Ascending aorta (tissue), 2 donors: ENCODE results near the gene PROK2. TPM values are rescaled to one million over a fixed set of nuclear protein-coding genes. Genes with fewer than 3 reads are reported as not detected.

ENCODE experiments used
- DNase-seq, 2 donors: peaks; one replicate each; pipeline ENCODE4 v3.0.0-alpha.2; 2019; ENCODE audit warnings: low spot score in 2 of 2
- H3K27ac ChIP-seq, 2 donors: fragments of 200-600 bp; sonication (generic); one replicate each; pipeline ENCODE4 v1.5.1; 2016 to 2017; ENCODE audit warnings: mild to moderate bottlenecking in 1 of 2
- H3K27me3 ChIP-seq: fragments of 200-600 bp; sonication (generic); one replicate; pipeline ENCODE4 v1.5.1; 2017
- H3K36me3 ChIP-seq, 2 donors: fragments of 200-600 bp; sonication (generic); one replicate each; pipeline ENCODE4 v1.5.1; 2016
- H3K4me1 ChIP-seq, 2 donors: fragments of 200-600 bp; sonication (generic); one replicate each; pipeline ENCODE4 v1.5.1; 2016 to 2017; ENCODE audit warnings: mild to moderate bottlenecking in 1 of 2
- H3K4me3 ChIP-seq, 2 donors: fragments of 200-600 bp; sonication (generic); one replicate each; pipeline ENCODE4 v1.5.1; 2016 to 2017; ENCODE audit warnings: mild to moderate bottlenecking in 1 of 2
- H3K9me3 ChIP-seq, 2 donors: fragments of 200-600 bp; sonication (generic); one replicate each; pipeline ENCODE4 v1.5.1; 2016
- intact Hi-C: fragments of 100-400 bp; cut with DNase I; formaldehyde crosslinking; loops from one replicate; pipeline ENCODE4 v1.15.1; 2023
- total RNA-seq: library from RNA; depleted of rRNA; stranded (reverse); fragments of >200 nt; gene quantifications from one replicate; pipeline ENCODE4 v1.1.0, GENCODE V29; 2016
- TF ChIP-seq, protein P1 (sequence below), 3 experiments: fragments of 200-600 bp in 2 of 3; fragments of 450-650 bp in 1 of 3; sonication (generic) in 2 of 3; IDR thresholded peaks; one replicate each; pipeline ENCODE4 v1.5.1; 2016 to 2019; ENCODE audit warnings: antibody characterized with exemption in 3 of 3, mild to moderate bottlenecking in 1 of 3, moderate library complexity in 1 of 3

Gene PROK2
- total RNA-seq, 1 donor from 2014 or later: not detected

GRCh38 chr3:71726146-71726545 is 58.8 kb downstream of the PROK2 start:
- no peak for DNase-seq
- Histone ChIP-seq H3K27ac (no peak overlapping the region), H3K4me3 (peak overlapping the region in 1 of 2 donors; percentile 90), H3K4me1 (peaks cover 0 to 6% of the 10 kb centered on the region in 2 donors), H3K9me3 (no peaks in the 10 kb centered on the region), H3K27me3 (no peaks in the 10 kb centered on the region), H3K36me3 (no peaks in the 10 kb centered on the region)
- TF ChIP-seq, protein P1, sequence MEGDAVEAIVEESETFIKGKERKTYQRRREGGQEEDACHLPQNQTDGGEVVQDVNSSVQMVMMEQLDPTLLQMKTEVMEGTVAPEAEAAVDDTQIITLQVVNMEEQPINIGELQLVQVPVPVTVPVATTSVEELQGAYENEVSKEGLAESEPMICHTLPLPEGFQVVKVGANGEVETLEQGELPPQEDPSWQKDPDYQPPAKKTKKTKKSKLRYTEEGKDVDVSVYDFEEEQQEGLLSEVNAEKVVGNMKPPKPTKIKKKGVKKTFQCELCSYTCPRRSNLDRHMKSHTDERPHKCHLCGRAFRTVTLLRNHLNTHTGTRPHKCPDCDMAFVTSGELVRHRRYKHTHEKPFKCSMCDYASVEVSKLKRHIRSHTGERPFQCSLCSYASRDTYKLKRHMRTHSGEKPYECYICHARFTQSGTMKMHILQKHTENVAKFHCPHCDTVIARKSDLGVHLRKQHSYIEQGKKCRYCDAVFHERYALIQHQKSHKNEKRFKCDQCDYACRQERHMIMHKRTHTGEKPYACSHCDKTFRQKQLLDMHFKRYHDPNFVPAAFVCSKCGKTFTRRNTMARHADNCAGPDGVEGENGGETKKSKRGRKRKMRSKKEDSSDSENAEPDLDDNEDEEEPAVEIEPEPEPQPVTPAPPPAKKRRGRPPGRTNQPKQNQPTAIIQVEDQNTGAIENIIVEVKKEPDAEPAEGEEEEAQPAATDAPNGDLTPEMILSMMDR (IDR thresholded peaks at IDR 0.05): no peak
- intact Hi-C loops: loop anchor here (10.0 kb wide), 1 partner anchor 1359 kb away; no protein-coding TSS in a partner anchor

DNA sequence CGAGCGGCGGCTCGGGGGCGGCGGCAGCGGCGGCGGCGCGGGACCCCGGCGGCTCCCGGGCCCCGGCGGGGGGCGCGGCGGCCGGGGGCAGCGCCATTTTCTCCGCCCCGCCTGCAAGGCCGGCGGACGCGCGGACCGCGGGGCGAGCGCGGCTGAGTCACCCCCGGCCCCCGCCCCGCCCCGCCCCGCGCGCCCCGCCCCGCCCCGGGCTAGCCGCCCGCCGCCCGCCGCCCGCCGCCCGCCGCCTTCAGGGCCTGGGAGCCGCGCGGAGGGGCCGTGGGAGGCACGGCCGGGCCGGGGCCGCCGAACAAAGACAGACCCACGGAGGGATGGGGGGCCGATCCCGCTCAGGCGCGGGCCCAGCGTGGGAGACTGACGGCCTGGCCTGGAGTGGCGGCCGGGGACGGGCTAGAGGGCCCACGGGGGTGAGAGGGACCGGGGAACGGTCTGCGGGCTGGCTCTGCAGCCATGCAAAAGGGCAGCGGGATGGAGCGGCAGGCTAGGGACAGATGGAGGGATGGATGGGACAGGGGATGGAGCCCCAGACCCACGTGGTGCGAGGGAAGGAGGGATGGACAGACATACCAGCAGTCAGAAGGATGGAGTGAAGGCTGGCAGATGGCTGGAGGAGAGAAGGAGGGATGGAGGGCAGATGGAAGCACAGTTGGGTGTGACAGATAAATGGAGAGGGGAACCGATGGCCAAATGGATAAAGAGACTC is 59.5 kb downstream of the PROK2 start, which contains the start of gene EIF4E3:
Gene EIF4E3, minus strand, starts transcription at position 132 of the 721 bp plus-strand sequence. Its CDS starts 35 bp downstream, at position 97.
- intact Hi-C loops: loop anchor here (10.0 kb wide), 1 partner anchor 1359 kb away; no protein-coding TSS in a partner anchor
- Histone ChIP-seq H3K27ac (peak within 1 kb of the TSS; percentile 63 to 74), H3K27me3 (no peaks in the 10 kb centered on the region), H3K4me3 (peak within 1 kb of the TSS; percentile 90 to 95), H3K36me3 (no peaks in the 10 kb centered on the region), H3K9me3 (no peaks in the 10 kb centered on the region), H3K4me1 (peaks cover 0 to 6% of the 10 kb centered on the region in 2 donors)
- DNase-seq: peak in 1 of 2 donors; percentile 68
- TF ChIP-seq, protein P1 (IDR thresholded peaks at IDR 0.05): no peak

DNA sequence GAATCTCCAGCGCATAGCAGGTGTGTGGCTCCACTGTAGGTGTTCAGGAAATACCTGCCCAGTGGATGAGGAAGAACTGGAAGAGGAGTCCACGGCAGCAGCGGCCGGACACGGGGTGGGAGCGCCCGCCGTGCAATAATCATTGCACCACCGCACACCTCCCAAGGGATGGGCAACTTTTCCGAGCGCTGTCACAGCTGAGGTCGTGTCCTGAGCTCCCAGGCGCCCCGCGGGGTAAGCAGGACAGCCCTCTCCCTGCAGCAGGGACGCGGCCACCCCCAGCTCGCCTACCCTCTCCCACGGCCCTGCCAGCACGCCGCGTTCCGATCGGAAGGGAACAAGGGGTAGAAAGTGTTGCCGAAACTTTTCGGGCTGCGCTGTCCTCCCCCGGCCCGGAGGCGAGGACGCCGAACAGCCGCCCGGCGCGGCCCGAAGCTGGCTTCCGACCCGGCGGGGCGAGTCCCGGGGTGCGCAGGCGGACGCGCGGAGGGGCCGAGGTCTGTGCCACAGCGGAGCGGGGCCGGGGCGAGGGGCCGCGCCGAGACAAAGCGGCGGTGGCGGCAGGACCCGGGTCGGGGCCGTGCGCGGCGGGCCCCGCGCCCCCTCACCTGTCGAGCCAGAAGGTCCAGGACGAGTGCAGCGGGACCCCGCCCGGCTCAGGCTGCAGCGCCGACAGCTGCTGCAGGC is 60.2 kb downstream of the PROK2 start:
- peak in 1 of 2 donors; percentile 78 for DNase-seq
- Histone ChIP-seq H3K9me3 (no peaks in the 10 kb centered on the region), H3K27me3 (no peaks in the 10 kb centered on the region), H3K4me1 (peaks cover 0 to 6% of the 10 kb centered on the region in 2 donors), H3K36me3 (no peaks in the 10 kb centered on the region), H3K27ac (peak overlapping the region; percentile 50), H3K4me3 (peak overlapping the region; percentile 86 to 95)
- TF ChIP-seq, protein P1 (IDR thresholded peaks at IDR 0.05): no peak
- intact Hi-C loops: loop anchor here (10.0 kb wide), 1 partner anchor 1360 kb away; no protein-coding TSS in a partner anchor

- H3K27me3 ChIP-seq: no peaks in the 10 kb centered on the region
- H3K36me3 ChIP-seq: no peaks in the 10 kb centered on the region
- DNase-seq: no peak
- peak overlapping the region; percentile 86 to 95 for H3K4me3 ChIP-seq
- peaks cover 0 to 6% of the 10 kb centered on the region in 2 donors for H3K4me1 ChIP-seq
- no peak overlapping the region for H3K27ac ChIP-seq
- intact Hi-C loops: loop anchor here (10.0 kb wide), 1 partner anchor 1361 kb away; no protein-coding TSS in a partner anchor
- TF ChIP-seq, protein P1 (IDR thresholded peaks at IDR 0.05): no peak
- no peaks in the 10 kb centered on the region for H3K9me3 ChIP-seq
These were observed 60.8 kb downstream of the PROK2 start for GRCh38 chr3:71724171-71724453.

DNA sequence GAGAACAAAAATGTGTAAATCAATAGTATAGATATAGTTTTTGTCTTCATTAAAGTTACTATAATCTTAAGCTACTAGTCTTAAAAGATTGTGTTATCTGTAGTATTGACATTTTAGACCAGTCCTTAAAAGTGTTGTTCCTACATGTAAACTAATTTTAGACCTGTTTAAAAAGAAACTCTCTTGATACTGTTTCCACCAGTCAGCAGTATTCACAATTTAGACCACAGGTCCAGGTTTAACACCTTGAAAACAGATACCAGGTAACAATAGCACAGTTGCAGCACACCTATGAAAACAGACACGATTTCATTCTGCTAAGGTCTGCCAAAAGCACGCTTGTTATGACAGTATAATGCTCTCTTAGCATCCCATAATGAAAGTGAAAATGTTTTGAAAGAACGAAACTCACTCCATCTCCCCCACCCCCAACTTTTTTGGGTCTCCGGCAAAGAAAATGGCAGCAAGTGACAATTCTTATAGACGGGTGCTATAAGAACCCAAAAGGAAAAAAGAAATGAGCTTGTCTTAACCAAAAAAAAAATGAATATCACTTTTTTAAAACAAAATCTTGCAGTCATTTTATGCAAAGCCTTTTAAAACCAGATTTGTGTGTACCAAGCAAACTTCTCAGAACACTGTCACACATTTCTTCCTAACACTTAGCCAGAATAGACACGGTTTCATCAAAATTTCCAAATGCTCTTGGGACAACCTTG is 61.3 kb downstream of the PROK2 start:
- no peak for DNase-seq
- TF ChIP-seq, protein P1 (IDR thresholded peaks at IDR 0.05): no peak
- no peaks in the 10 kb centered on the region for H3K9me3 ChIP-seq
- intact Hi-C loops: loop anchor here (10.0 kb wide), 1 partner anchor 1361 kb away; no protein-coding TSS in a partner anchor
- no peak overlapping the region for H3K27ac ChIP-seq
- no peaks in the 10 kb centered on the region for H3K36me3 ChIP-seq
- peak overlapping the region; percentile 86 to 95 for H3K4me3 ChIP-seq
- H3K4me1 ChIP-seq: peaks cover 0 to 6% of the 10 kb centered on the region in 2 donors
- H3K27me3 ChIP-seq: no peaks in the 10 kb centered on the region
